GM23338 (cell line): ENCODE data around the gene TAF1D.

Experiments used
- CTCF ChIP-seq, 2 experiments: fragments of 200-600 bp in 1 of 2; sonication (generic) in 1 of 2; conservative IDR thresholded peaks; 2 replicates each; pipeline versions ENCODE4 v1.5.1 to v1.6.1; 2016 to 2017; ENCODE audit warnings: antibody characterized with exemption in 2 of 2, low read depth in 2 of 2, mild to moderate bottlenecking in 2 of 2, moderate library complexity in 1 of 2
- EZH2 ChIP-seq: fragments of 200-600 bp; sonication (generic); IDR thresholded peaks from one replicate; pipeline ENCODE4 v1.8.0; 2017; ENCODE audit warnings: antibody characterized with exemption, mild to moderate bottlenecking, low read depth; ENCODE audit not compliant: unreplicated experiment
- EZH2phosphoT487 ChIP-seq: fragments of 200-600 bp; sonication (generic); IDR thresholded peaks from one replicate; pipeline ENCODE4 v1.8.1; 2018; ENCODE audit warnings: antibody characterized with exemption; ENCODE audit not compliant: unreplicated experiment
- JUNB ChIP-seq: IDR thresholded peaks from one replicate; pipeline ENCODE4 v1.6.1; 2016; ENCODE audit warnings: antibody characterized with exemption; ENCODE audit not compliant: unreplicated experiment
- NANOG ChIP-seq: IDR thresholded peaks from 2 replicates; pipeline ENCODE4 v1.6.1; 2016; ENCODE audit warnings: antibody characterized with exemption, borderline replicate concordance
- POLR2AphosphoS5 ChIP-seq: IDR thresholded peaks from 2 replicates; pipeline ENCODE4 v1.6.1; 2016; ENCODE audit warnings: antibody characterized with exemption, low read depth
- REST ChIP-seq: IDR thresholded peaks from one replicate; pipeline ENCODE4 v1.6.1; 2018; ENCODE audit warnings: antibody characterized with exemption; ENCODE audit not compliant: unreplicated experiment
- STAT1 ChIP-seq: IDR thresholded peaks from one replicate; pipeline ENCODE4 v1.6.1; 2016; ENCODE audit warnings: antibody characterized with exemption; ENCODE audit not compliant: unreplicated experiment

- no peak for TF ChIP-seq CTCF (conservative IDR thresholded peaks at IDR 0.05; ENCODE audit: low read depth in 2 of 2)
- no peak for TF ChIP-seq EZH2
- no peak for TF ChIP-seq REST
- no peak; the same call in 1 of the 2 replicates for TF ChIP-seq POLR2AphosphoS5
- TF ChIP-seq STAT1: no peak
- no peak for TF ChIP-seq JUNB
- TF ChIP-seq EZH2phosphoT487: no peak
- TF ChIP-seq NANOG: no peak
Measured at GRCh38 chr11:93734427-93735222, 6.7 kb downstream of the TAF1D start.
